ENCODE data around the gene CD300A.

The CD300A gene

DNA sequence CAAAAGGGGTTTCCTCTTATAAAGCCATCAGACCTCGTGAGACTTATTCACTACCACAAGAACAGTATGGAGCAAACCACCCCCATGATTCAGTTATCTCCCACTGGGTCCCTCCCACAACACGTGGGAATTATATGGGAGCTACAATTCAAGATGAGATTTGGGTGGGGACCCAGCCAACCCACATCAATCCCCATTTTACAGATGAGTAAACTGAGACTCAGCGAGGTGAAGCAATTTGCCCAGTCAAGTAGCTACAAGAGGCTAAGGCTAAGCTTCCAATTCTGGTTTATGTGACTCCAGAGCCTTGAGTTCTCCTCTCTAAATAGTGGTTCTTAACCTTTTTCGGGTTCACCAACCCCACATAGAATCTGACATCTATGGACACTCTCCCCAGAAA lies 8.8 kb downstream of the CD300A start:
- TF ChIP-seq RAD21 (IDR thresholded peaks at IDR 0.05; ENCODE audit: low read depth) (no peak), ZBTB7A (IDR thresholded peaks at IDR 0.05; ENCODE audit: low read depth) (no peak), EP300 (IDR thresholded peaks at IDR 0.05; ENCODE audit: borderline replicate concordance) (no peak), FOXM1 (IDR thresholded peaks at IDR 0.05; ENCODE audit: borderline replicate concordance, low read depth) (no peak), CEBPB (IDR thresholded peaks at IDR 0.05) (no peak), CREB1 (IDR thresholded peaks at IDR 0.05; ENCODE audit: low read depth) (no peak), TEAD4 (IDR thresholded peaks at IDR 0.05) (no peak), NFIC (IDR thresholded peaks at IDR 0.05) (no peak), EGR1 (IDR thresholded peaks at IDR 0.05) (no peak), TCF12 (IDR thresholded peaks at IDR 0.05; ENCODE audit: low read depth) (no peak), YY1 (IDR thresholded peaks at IDR 0.05; ENCODE audit: low read depth) (no peak), TAF1 (IDR thresholded peaks at IDR 0.05; ENCODE audit: low read depth) (no peak)
- TF ChIP-seq, protein P1, sequence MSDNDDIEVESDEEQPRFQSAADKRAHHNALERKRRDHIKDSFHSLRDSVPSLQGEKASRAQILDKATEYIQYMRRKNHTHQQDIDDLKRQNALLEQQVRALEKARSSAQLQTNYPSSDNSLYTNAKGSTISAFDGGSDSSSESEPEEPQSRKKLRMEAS (IDR thresholded peaks at IDR 0.05) = no peak
- TF ChIP-seq, protein P2, sequence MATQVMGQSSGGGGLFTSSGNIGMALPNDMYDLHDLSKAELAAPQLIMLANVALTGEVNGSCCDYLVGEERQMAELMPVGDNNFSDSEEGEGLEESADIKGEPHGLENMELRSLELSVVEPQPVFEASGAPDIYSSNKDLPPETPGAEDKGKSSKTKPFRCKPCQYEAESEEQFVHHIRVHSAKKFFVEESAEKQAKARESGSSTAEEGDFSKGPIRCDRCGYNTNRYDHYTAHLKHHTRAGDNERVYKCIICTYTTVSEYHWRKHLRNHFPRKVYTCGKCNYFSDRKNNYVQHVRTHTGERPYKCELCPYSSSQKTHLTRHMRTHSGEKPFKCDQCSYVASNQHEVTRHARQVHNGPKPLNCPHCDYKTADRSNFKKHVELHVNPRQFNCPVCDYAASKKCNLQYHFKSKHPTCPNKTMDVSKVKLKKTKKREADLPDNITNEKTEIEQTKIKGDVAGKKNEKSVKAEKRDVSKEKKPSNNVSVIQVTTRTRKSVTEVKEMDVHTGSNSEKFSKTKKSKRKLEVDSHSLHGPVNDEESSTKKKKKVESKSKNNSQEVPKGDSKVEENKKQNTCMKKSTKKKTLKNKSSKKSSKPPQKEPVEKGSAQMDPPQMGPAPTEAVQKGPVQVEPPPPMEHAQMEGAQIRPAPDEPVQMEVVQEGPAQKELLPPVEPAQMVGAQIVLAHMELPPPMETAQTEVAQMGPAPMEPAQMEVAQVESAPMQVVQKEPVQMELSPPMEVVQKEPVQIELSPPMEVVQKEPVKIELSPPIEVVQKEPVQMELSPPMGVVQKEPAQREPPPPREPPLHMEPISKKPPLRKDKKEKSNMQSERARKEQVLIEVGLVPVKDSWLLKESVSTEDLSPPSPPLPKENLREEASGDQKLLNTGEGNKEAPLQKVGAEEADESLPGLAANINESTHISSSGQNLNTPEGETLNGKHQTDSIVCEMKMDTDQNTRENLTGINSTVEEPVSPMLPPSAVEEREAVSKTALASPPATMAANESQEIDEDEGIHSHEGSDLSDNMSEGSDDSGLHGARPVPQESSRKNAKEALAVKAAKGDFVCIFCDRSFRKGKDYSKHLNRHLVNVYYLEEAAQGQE (IDR thresholded peaks at IDR 0.05; ENCODE audit: low read depth) = no peak
- TF ChIP-seq, protein P3, sequence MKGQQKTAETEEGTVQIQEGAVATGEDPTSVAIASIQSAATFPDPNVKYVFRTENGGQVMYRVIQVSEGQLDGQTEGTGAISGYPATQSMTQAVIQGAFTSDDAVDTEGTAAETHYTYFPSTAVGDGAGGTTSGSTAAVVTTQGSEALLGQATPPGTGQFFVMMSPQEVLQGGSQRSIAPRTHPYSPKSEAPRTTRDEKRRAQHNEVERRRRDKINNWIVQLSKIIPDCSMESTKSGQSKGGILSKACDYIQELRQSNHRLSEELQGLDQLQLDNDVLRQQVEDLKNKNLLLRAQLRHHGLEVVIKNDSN (IDR thresholded peaks at IDR 0.05) = no peak

DNA sequence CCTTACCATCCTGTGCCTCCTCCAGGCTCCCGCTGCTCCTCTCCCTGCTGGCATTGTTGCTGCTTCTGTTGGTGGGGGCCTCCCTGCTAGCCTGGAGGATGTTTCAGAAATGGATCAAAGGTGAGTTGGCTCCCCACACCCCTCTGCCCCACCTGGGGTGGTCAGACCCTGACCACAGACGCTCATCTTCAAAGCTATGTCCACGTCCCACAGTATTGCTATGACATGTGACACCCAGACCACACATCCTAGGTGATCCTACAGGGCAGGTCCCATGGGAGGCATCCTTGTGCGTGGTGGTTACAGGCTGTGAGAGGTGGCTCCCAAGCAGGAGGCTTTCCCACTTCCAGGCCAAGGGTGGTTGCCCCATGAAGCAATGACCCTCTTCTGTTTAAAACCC lies 11.0 kb downstream of the CD300A start:
- no peak for TF ChIP-seq TEAD4 (IDR thresholded peaks at IDR 0.05)
- TF ChIP-seq RAD21 (IDR thresholded peaks at IDR 0.05; ENCODE audit: low read depth) = no peak
- no peak for TF ChIP-seq CEBPB (IDR thresholded peaks at IDR 0.05)
- no peak for TF ChIP-seq ZBTB7A (IDR thresholded peaks at IDR 0.05; ENCODE audit: low read depth)
- no peak for TF ChIP-seq TAF1 (IDR thresholded peaks at IDR 0.05; ENCODE audit: low read depth)
- TF ChIP-seq FOXM1 (IDR thresholded peaks at IDR 0.05; ENCODE audit: borderline replicate concordance, low read depth) = no peak
- TF ChIP-seq, protein P2 (IDR thresholded peaks at IDR 0.05; ENCODE audit: low read depth) = no peak
- TF ChIP-seq EGR1 (IDR thresholded peaks at IDR 0.05) = no peak
- TF ChIP-seq YY1 (IDR thresholded peaks at IDR 0.05; ENCODE audit: low read depth) = no peak
- no peak for TF ChIP-seq TCF12 (IDR thresholded peaks at IDR 0.05; ENCODE audit: low read depth)
- TF ChIP-seq CREB1 (IDR thresholded peaks at IDR 0.05; ENCODE audit: low read depth) = no peak
- TF ChIP-seq, protein P3 (IDR thresholded peaks at IDR 0.05) = no peak

DNA sequence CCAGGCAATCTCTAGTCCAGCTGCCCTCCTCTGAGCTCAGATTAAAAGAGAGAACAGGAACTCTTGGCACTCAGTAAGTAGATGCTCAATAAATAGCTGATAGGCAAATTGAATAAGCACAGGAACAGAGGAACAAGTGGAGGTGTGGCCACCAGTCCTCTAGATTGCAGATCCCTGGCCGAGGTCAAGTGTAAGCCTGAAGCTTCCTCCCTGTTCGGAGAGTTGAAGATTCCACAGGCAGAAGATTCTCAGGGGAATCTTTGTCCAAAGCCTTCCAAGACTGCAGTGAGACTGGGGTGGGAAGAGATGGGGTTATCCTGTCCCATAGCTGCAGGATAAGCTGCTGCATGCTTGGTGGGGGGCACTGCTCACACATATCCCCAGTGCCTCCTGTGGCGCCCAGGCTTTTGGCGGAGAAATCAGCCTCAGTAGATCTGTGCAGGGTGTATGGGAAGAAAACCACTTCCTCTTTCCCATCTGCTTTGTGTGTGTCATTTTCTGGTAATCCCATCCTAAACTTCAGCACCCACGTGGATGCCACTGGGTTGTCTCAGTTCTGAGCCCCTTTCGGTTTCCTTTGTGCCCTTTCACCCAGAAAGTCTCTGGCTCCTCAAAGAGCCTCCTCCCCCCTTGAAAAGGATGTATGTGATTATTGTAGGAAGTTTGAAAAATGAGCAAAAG lies 12.1 kb downstream of the CD300A start:
- TF ChIP-seq, protein P3 (IDR thresholded peaks at IDR 0.05) = no peak
- TF ChIP-seq TEAD4 (IDR thresholded peaks at IDR 0.05) (no peak), EP300 (IDR thresholded peaks at IDR 0.05; ENCODE audit: borderline replicate concordance) (no peak)

DNA sequence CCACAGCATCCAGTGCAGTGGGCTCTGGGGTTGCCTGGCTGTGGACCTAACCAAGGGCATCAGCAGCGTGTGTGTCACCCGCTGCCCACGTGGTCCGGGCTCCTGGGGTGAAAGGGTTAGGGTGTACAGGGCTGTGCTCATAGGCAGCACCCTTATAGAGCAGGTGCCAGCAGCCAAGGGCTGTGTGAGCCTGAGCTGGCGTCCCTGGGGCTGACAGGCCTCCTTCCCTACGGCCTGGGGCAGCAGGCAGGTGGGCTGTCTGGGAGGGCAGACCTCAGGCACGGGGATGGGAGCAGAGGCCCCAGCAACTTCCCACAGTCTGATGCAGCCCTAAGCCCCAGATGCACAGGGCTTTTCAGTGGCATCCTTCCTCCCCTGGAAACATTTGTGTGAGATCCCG lies 13.9 kb downstream of the CD300A start:
- no peak for TF ChIP-seq YY1 (IDR thresholded peaks at IDR 0.05; ENCODE audit: low read depth)
- no peak for TF ChIP-seq TEAD4 (IDR thresholded peaks at IDR 0.05)
- TF ChIP-seq EGR1 (IDR thresholded peaks at IDR 0.05) = no peak
- TF ChIP-seq, protein P3 (IDR thresholded peaks at IDR 0.05) = no peak
- no peak for TF ChIP-seq FOXM1 (IDR thresholded peaks at IDR 0.05; ENCODE audit: borderline replicate concordance, low read depth)

DNA sequence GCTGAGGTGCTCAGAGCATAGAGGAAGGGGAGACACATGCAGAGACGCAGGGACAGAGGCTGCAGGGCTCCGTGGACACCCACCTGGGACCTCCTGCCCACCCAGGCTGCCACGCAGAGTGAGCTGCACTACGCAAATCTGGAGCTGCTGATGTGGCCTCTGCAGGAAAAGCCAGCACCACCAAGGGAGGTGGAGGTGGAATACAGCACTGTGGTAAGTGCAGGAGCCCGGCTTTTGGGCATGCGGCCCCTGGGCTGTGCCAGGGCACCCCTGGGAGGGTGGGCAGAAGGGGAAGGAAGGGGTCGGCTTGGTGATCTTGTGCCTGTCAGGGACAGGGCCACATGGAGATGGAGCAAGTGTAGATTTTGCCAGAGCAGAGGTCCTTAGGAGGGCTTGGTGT lies 15.2 kb downstream of the CD300A start:
- TF ChIP-seq, protein P3 (IDR thresholded peaks at IDR 0.05) = no peak
- TF ChIP-seq ZBTB7A (IDR thresholded peaks at IDR 0.05; ENCODE audit: low read depth) (no peak), RAD21 (IDR thresholded peaks at IDR 0.05; ENCODE audit: low read depth) (no peak), TCF12 (IDR thresholded peaks at IDR 0.05; ENCODE audit: low read depth) (no peak), TEAD4 (IDR thresholded peaks at IDR 0.05) (no peak), EP300 (IDR thresholded peaks at IDR 0.05; ENCODE audit: borderline replicate concordance) (no peak), EGR1 (IDR thresholded peaks at IDR 0.05) (no peak), NFIC (IDR thresholded peaks at IDR 0.05) (no peak), CEBPB (IDR thresholded peaks at IDR 0.05) (no peak), YY1 (IDR thresholded peaks at IDR 0.05; ENCODE audit: low read depth) (no peak)
